ENCODE measurements around the gene KRTAP12-4.
"Not testable (repeated sequence)": the region's sequence is repeated elsewhere in the genome, so short reads cannot be mapped to it uniquely, and the experiment has no call there.

KRTAP12-4 gene

DNA sequence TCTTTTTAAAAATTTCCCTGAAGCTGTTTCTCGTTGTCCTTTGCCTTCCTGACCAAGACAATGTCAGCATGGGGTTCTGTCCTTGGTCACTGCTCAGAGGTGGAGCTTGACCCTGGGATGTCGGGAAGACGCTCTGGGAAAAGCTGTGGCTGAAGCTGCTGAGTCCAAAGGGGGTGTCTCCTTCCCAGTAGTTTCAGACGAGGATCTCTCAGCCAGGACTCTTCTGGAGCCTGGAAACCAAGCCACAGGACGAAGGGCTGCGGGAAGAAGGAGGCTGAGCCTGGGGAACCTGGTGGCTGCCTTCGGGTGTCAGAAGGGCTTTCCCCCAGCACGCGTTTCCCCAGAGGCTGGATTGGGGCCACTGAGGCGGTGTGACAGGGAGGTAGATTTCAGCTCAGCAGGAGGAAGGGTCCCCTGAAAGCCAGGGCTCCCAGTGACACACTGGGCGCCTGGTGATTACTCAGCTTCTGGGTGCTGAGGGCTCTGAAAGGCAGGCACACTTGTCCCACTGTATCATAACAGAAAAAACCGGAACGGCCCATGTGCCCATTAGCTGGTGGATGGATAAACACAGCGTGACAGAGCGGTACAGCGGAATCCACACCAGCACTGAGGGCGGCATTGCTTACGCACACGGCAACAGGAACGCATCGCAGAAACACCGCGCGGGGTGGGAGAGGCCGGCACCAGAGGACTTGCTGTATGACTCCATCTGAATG lies 32.5 kb upstream of the KRTAP12-4 start:
- no peak for DNase-seq

GRCh38 chr21:44686000-44686781 lies 31.7 kb upstream of the KRTAP12-4 start:
- DNase-seq = no peak

DNA sequence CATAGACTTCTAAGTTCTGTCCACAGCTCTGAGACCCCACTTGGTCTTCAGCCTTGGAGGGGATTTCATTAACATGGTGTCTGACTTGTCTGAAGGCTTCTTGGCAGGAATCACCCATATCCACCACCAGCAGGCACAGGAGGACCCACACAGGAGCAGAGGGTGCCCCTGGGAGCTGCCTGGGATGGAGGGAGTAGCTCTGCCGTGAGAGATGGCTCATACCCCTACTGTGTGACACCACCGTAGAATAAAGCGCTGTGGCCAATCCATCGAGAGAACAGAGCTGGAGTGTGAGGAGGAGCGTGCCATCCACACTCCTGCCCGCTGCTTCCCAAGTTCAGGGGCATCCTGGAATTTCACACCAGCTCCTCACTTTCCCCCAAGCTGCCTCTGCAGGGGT lies 30.6 kb upstream of the KRTAP12-4 start:
- not testable (repeated sequence) for DNase-seq

DNA sequence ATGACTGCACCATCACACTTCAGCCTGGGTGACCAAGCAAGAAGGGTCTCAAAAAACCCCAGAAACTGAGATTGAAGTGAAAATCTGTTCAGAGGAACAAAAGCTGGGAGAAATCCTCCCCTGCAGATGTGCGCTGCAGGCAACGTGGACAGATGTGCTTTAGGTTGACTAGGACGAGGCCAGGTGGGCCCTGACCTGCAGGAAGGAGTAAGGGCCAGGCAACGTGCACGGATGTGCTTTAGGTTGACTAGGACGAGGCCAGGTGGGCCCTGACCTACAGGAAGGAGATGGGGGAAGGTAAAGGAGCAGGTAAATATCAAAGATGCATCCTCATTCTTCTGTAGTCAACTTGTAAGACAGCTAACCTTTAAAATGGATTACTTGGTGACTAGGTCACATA lies 30.0 kb upstream of the KRTAP12-4 start:
- DNase-seq = no peak

GRCh38 chr21:44684077-44684476 lies 29.6 kb upstream of the KRTAP12-4 start:
- no peak for DNase-seq

- DNase-seq = no peak
These were observed 28.2 kb upstream of the KRTAP12-4 start for GRCh38 chr21:44682580-44683151.

DNA sequence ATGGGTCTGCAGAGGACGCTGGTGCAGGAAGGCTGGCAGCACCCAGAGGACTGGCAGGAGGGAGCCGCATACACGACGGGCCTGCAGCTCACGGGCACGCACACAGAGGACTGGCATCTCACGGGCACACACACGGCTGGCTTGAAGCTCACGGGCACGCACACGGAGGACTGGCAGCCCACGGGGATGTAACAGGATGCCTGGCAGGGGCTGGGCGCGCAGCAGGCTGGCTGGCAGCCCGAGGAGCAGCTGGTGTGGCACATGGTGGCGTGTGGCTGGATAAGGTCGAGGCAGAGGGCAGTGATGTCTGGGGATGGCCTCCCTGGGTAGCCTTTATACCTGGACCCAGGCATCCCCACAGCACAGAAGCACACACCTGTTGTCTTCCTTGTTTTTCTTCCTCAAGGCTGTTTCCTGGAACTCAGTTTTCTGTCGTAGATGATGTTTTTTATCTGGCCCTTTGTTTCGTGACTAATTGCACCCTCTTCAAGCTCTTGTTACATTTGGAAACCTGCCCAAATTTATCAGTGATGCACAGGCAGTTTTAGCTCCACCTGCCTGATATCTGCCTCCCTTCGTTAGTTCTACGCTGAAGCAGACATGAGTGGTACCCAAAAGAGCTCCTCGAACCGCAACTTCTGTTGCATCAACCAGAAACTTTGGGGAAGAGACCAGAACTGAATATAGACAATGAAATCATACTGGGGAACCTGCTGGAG lies 27.6 kb upstream of the KRTAP12-4 start, which contains the start of gene KRTAP12-1:
Gene KRTAP12-1 (minus strand): TSS at position 303 of the 719 bp plus-strand sequence. CDS start 40 bp downstream, at position 263.
- DNase-seq = no peak

- DNase-seq = no peak
These were observed 26.7 kb upstream of the KRTAP12-4 start for GRCh38 chr21:44681152-44681551.

DNA sequence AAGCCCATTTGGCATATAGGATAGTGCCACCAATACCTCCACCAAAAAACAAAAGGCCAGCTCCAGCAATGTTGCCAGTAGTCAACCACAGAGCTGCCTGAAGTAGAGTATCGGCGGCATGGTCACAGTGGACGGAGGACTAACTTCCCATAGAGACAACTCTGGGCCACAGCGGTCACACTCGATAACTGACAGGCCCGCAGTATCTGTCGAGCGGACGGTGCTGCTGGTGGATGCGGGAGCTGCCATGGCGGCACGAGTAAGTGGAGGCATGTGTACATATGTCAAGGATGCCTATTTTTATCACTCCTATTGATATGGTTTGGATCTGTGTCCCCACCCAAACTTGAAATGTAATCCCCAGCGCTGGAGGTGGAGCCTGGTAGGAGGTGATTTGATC lies 23.4 kb upstream of the KRTAP12-4 start:
- no peak for DNase-seq

DNA sequence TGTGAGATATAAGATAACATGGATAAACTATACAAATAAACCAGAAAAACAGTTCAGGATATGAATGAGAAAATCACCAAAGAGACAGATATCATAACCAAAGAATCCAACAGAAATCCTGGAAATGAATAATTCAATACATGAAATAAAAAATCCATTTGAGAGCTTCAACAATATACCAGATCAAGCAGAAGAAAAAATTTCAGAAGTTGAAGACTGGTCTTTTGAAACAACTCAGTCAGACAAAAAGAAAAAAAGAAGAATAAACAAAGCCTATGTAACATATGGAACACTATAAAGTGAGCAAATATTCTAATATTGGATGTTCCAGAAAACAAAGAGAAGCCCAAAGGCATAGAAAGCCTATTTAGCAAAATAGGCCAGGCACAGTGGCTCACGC lies 17.5 kb upstream of the KRTAP12-4 start:
- DNase-seq = no peak

GRCh38 chr21:44670642-44671432 lies 16.4 kb upstream of the KRTAP12-4 start:
- DNase-seq = no peak

DNA sequence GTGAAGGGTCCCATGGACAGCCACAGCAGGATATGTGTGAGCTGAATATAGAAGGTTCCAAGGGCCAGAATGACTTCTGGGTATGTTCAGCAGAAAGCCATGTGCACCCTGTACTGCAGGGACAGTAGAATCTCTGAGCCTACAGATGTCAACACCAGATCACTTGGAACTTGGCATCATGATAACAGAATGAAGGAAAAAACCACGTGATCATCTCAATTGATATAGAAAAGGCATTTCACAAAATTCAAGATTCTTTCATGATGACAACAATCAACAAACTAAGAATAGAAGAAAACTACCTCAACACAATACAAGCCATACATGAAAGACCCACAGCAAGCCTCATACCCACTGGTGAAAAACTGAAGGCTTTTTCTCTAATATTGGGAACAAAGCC lies 13.2 kb upstream of the KRTAP12-4 start:
- no peak for DNase-seq

- no peak for DNase-seq
These were observed 12.2 kb upstream of the KRTAP12-4 start, which contains the start of gene KRTAP12-2 for GRCh38 chr21:44666401-44667320. TSS of gene KRTAP12-2 (minus strand) at chr21:44666927. CDS start at chr21:44666886, 41 bp downstream.

DNA sequence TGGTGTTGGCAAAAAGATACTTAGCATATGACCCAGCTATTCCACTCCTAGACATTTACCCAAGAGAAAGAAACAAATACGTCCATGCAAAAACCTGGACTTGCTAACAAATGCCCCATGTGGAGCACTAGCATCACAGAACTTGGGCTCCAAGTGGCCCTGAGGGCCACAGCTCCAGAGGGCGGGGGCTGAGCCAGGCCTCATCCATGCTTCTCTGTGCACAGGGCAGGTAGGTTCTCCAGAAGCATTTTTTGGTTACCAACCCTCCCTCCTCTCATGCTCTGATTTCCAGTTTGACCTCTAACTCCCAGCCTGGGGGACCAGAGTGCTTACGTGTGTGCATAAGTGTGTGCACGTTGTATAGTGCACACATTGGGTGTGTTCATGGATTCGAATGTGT lies 10.2 kb upstream of the KRTAP12-4 start:
- DNase-seq = no peak

- not testable (repeated sequence) for DNase-seq
These were observed 7.1 kb upstream of the KRTAP12-4 start for GRCh38 chr21:44661567-44661966.

DNA sequence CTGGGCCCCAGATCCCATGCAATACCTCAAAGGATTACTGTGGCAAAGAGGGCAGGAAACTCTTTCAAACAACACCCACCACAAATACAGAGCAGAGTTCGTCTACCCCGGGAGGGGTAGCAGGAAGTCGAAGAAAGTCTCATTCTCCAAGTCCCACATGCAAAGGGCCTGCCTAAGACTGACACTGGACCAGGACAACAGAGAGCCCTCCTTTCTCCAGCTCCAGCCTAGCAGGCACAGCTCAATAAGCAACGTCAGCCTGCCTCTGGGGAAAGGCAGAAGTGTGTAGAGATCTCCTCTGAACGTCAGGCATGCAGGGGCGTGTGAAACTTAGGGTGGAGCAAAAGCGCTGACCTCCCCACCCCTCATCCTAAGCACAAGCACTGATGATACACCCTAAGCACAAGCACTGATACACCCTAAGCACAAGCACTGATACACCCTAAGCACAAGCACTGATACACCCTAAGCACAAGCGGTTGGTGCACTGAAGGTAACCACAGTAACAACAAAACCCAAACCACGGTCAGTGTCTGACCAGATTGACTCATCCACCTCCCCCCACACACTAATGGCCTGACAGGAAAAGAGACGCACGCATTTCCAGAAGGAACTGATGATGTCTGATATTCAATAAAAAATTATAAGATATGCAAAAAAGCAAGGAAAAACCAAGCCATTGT lies 4.6 kb upstream of the KRTAP12-4 start:
- DNase-seq = no peak

DNA sequence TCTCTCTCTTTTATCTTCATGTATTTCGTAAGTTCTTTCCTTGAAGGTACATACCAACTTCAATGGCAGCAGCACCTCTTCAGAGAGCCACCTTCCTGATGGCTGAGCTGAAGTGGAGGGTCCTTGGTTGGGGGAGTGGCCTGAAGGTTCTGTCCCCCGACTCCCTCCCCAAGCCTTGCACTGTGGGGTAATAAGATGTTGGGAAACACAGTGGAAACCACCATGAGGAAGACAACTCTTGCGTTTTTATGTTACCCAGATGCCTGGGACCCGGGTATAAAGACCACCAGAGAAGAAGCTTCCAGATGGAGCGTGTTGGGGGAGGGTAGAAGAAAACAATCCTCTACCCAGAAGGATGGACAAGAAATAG lies 4.1 kb upstream of the KRTAP12-4 start:
- DNase-seq = no peak

- peak; percentile 54 for DNase-seq
These were observed 3.4 kb upstream of the KRTAP12-4 start, which contains the start of gene KRTAP12-3 for GRCh38 chr21:44657635-44658540. TSS of gene KRTAP12-3 (plus strand) at chr21:44657932. CDS start at chr21:44657980, 48 bp downstream.

DNA sequence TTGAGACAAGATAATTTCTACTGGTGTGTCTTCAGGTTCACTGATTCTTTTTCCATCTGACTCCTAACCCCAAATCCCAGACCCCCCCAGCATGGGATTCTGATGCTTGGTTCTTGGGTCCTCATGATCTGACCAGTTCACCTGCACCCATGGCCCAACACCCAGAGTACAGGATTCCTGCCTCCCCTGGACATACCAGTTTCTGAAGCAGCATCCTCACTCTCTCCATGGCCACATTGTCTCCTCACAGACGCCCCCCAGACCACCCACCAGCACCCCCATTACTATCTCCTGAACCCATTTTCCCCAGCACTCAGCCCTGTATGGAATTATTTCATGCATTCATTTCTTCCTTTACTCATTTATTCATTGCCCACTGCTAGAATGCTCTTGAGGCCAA lies 2.4 kb upstream of the KRTAP12-4 start:
- DNase-seq = no peak
